GM23338 (cell line): ENCODE measurements around the gene ZNF609. TPM values are rescaled to one million over a fixed set of nuclear protein-coding genes. Genes with fewer than 3 reads are reported as not detected.

ENCODE experiments used
- ATAC-seq: fragments of 200-7000 bp; cut with Tn5 transposase; 3 replicates; pipeline ENCODE4 v1.9.1; 2020
- DNase-seq: peaks from one replicate; pipeline ENCODE4 v3.0.0-alpha.2; 2015; ENCODE audit warnings: low spot score
- H2AFZ ChIP-seq: fragments of 200-600 bp; sonication (generic); 2 replicates; pipeline ENCODE4 v1.8.0; 2016; ENCODE audit warnings: antibody characterized with exemption, mild to moderate bottlenecking, moderate library complexity
- H3F3A ChIP-seq: fragments of 200-600 bp; sonication (generic); replicated peaks from 2 replicates; pipeline ENCODE4 v1.8.0; 2017; ENCODE audit warnings: antibody characterized with exemption, mixed run types, low read depth
- H3K27ac ChIP-seq: fragments of 200-600 bp; sonication (generic); 2 replicates; pipeline ENCODE4 v1.6.1; 2016; ENCODE audit warnings: low read depth
- H3K27me3 ChIP-seq: fragments of 200-600 bp; sonication (generic); 2 replicates; pipeline ENCODE4 v1.8.0; 2016; ENCODE audit warnings: mild to moderate bottlenecking, mixed run types, moderate library complexity; ENCODE audit not compliant: insufficient read depth
- H3K36me3 ChIP-seq: fragments of 200-600 bp; sonication (generic); 2 replicates; pipeline ENCODE4 v1.8.0; 2016; ENCODE audit warnings: mild to moderate bottlenecking; ENCODE audit not compliant: insufficient read depth
- H3K4me1 ChIP-seq: fragments of 200-600 bp; sonication (generic); 2 replicates; pipeline ENCODE4 v1.8.0; 2016; ENCODE audit warnings: mild to moderate bottlenecking, moderate library complexity; ENCODE audit not compliant: insufficient read depth
- H3K4me2 ChIP-seq: fragments of 200-600 bp; sonication (generic); 2 replicates; pipeline ENCODE4 v1.7.1; 2017; ENCODE audit warnings: mixed run types
- H3K4me3 ChIP-seq: fragments of 200-600 bp; sonication (generic); 2 replicates; pipeline ENCODE4 v1.6.1; 2016; ENCODE audit warnings: mixed run types
- H3K79me2 ChIP-seq: fragments of 200-600 bp; sonication (generic); replicated peaks from 2 replicates; pipeline ENCODE4 v1.8.0; 2017; ENCODE audit warnings: mild to moderate bottlenecking; ENCODE audit not compliant: insufficient read depth
- H3K9me2 ChIP-seq: fragments of 200-600 bp; sonication (generic); 2 replicates; pipeline ENCODE4 v1.8.0; 2017; ENCODE audit not compliant: insufficient read depth
- H4K20me1 ChIP-seq: fragments of 200-600 bp; sonication (generic); replicated peaks from 2 replicates; pipeline ENCODE4 v1.8.0; 2017; ENCODE audit warnings: mild to moderate bottlenecking; ENCODE audit not compliant: insufficient read depth
- H3K27ac Mint-ChIP-seq: 2 replicates; pipeline ENCODE4 v1.8.0; 2020; ENCODE audit warnings: inconsistent platforms, mild to moderate bottlenecking, moderate library complexity, mixed read lengths
- H3K27me3 Mint-ChIP-seq: 3 replicates; pipeline ENCODE4 v1.8.0; 2022; ENCODE audit warnings: low read depth, mild to moderate bottlenecking, moderate library complexity, mixed read lengths, inconsistent platforms; ENCODE audit not compliant: insufficient read depth, poor library complexity
- H3K36me3 Mint-ChIP-seq: 3 replicates; pipeline ENCODE4 v1.8.0; 2021; ENCODE audit warnings: low read depth, mild to moderate bottlenecking, inconsistent platforms, moderate library complexity, mixed read lengths
- H3K4me1 Mint-ChIP-seq: 3 replicates; pipeline ENCODE4 v1.8.0; 2020; ENCODE audit warnings: mild to moderate bottlenecking, inconsistent platforms, mixed read lengths
- H3K4me3 Mint-ChIP-seq: 3 replicates; pipeline ENCODE4 v1.8.0; 2021; ENCODE audit warnings: moderate library complexity, mild to moderate bottlenecking, inconsistent platforms, mixed read lengths
- H3K9me3 Mint-ChIP-seq: 3 replicates; pipeline ENCODE4 v1.8.0; 2020; ENCODE audit warnings: moderate library complexity, mild to moderate bottlenecking, inconsistent platforms, mixed read lengths
- EZH2 ChIP-seq: fragments of 200-600 bp; sonication (generic); IDR thresholded peaks from one replicate; pipeline ENCODE4 v1.8.0; 2017; ENCODE audit warnings: antibody characterized with exemption, mild to moderate bottlenecking, low read depth; ENCODE audit not compliant: unreplicated experiment
- EZH2phosphoT487 ChIP-seq: fragments of 200-600 bp; sonication (generic); IDR thresholded peaks from one replicate; pipeline ENCODE4 v1.8.1; 2018; ENCODE audit warnings: antibody characterized with exemption; ENCODE audit not compliant: unreplicated experiment
- JUNB ChIP-seq: IDR thresholded peaks from one replicate; pipeline ENCODE4 v1.6.1; 2016; ENCODE audit warnings: antibody characterized with exemption; ENCODE audit not compliant: unreplicated experiment
- NANOG ChIP-seq: IDR thresholded peaks from 2 replicates; pipeline ENCODE4 v1.6.1; 2016; ENCODE audit warnings: antibody characterized with exemption, borderline replicate concordance
- POLR2AphosphoS5 ChIP-seq: IDR thresholded peaks from 2 replicates; pipeline ENCODE4 v1.6.1; 2016; ENCODE audit warnings: antibody characterized with exemption, low read depth
- STAT1 ChIP-seq: IDR thresholded peaks from one replicate; pipeline ENCODE4 v1.6.1; 2016; ENCODE audit warnings: antibody characterized with exemption; ENCODE audit not compliant: unreplicated experiment
- ZNF114 ChIP-seq: fragments of 250-450 bp; sonication (Bioruptor Pico); IDR thresholded peaks from 2 replicates; pipeline ENCODE4 v1.5.0; 2020; ENCODE audit warnings: mild to moderate bottlenecking, moderate library complexity
- ZNF331 ChIP-seq: fragments of 250-450 bp; sonication (Bioruptor Pico); IDR thresholded peaks from 2 replicates; pipeline ENCODE4 v1.5.0; 2020; ENCODE audit warnings: low read depth, mild to moderate bottlenecking, moderate library complexity
- polyA plus RNA-seq: library from polyadenylated mRNA; unstranded; fragments of >200 nt; fragmentation: Nextera tagmentation; extraction: Ambion mirVana; gene quantifications from 2 replicates; pipeline ENCODE4 v1.2.1, GENCODE V29; 2016
- total RNA-seq: library from RNA; depleted of rRNA; stranded (reverse); fragments of >200 nt; shearing (Covaris generic); gene quantifications from 2 replicates; pipeline ENCODE4 v1.2.3, GENCODE V29; 2014
- TF ChIP-seq, protein P1 (sequence below): IDR thresholded peaks from 2 replicates; pipeline ENCODE4 v1.6.1; 2016; ENCODE audit warnings: antibody characterized with exemption
- TF ChIP-seq, protein P2 (sequence below): IDR thresholded peaks from one replicate; pipeline ENCODE4 v1.6.1; 2018; ENCODE audit warnings: antibody characterized with exemption; ENCODE audit not compliant: unreplicated experiment

Gene ZNF609
- total and polyA plus RNA-seq, 2 experiments from 2014 or later, result 26.4 to 40.2 TPM

DNA sequence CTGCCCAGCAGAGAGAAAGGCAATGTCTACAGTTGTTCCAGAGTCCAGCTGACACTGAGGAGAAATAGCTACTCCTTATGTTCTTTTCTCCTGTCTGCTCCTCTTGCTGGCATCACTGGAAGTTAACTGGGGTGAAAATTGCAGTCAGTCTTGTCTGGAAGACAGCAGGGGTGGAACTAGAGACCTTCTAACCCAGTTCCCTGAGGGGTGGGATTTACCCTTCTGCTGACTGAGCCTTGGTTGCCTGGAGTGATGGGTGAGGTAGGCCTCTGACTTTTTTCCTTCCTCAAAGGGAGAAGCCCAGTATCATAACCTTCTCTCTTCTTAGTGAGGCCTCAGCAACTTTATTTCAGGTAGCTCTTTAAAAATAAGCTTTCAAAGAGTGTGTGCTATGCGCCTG lies 16.2 kb downstream of the ZNF609 start (continued):
- TF ChIP-seq, protein P1, sequence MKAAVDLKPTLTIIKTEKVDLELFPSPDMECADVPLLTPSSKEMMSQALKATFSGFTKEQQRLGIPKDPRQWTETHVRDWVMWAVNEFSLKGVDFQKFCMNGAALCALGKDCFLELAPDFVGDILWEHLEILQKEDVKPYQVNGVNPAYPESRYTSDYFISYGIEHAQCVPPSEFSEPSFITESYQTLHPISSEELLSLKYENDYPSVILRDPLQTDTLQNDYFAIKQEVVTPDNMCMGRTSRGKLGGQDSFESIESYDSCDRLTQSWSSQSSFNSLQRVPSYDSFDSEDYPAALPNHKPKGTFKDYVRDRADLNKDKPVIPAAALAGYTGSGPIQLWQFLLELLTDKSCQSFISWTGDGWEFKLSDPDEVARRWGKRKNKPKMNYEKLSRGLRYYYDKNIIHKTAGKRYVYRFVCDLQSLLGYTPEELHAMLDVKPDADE, result no peak
- TF ChIP-seq STAT1 (no peak), EZH2 (no peak)

DNA sequence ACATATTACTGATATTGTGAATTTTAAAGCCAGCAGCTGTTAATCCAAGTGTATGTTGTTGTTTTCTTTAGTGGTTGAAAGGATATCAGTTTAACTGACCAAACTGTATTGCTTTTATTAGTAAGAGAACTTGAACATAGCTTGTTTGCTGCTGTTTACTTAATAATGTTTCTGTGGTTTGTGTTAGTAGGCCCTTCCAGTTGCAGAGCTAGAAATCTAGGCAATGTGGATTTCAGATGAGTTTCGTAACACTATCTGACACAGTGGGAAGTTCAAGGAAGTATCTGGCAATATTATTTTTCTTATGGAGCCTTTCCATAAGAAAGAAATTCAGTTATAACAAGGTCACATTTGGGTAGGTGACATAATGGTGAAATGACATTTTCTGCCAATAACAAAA lies 18.5 kb downstream of the ZNF609 start:
- Histone ChIP-seq H3K36me3 (no peaks in the 10 kb centered on the region), H3K4me1 (no peaks in the 10 kb centered on the region), H3K27me3 (no peaks in the 10 kb centered on the region), H3K9me2 (no peaks in the 10 kb centered on the region), H2AFZ (no peak overlapping the region), H3K4me3 (no peak overlapping the region), H3K27ac (no peak overlapping the region; the same call in 1 of the 2 replicates), H4K20me1 (peaks cover 31% of the 10 kb centered on the region), H3F3A (no peaks in the 10 kb centered on the region), H3K4me2 (no peak overlapping the region), H3K79me2 (peaks cover 99% of the 10 kb centered on the region)
- peaks cover 3% of the 10 kb centered on the region; the same call in 2 of the 3 replicates for H3K36me3 Mint-ChIP-seq
- no peak for TF ChIP-seq STAT1
- TF ChIP-seq JUNB, result no peak
- no peak for TF ChIP-seq ZNF331 (CRISPR knock-in tag)
- TF ChIP-seq, protein P2, sequence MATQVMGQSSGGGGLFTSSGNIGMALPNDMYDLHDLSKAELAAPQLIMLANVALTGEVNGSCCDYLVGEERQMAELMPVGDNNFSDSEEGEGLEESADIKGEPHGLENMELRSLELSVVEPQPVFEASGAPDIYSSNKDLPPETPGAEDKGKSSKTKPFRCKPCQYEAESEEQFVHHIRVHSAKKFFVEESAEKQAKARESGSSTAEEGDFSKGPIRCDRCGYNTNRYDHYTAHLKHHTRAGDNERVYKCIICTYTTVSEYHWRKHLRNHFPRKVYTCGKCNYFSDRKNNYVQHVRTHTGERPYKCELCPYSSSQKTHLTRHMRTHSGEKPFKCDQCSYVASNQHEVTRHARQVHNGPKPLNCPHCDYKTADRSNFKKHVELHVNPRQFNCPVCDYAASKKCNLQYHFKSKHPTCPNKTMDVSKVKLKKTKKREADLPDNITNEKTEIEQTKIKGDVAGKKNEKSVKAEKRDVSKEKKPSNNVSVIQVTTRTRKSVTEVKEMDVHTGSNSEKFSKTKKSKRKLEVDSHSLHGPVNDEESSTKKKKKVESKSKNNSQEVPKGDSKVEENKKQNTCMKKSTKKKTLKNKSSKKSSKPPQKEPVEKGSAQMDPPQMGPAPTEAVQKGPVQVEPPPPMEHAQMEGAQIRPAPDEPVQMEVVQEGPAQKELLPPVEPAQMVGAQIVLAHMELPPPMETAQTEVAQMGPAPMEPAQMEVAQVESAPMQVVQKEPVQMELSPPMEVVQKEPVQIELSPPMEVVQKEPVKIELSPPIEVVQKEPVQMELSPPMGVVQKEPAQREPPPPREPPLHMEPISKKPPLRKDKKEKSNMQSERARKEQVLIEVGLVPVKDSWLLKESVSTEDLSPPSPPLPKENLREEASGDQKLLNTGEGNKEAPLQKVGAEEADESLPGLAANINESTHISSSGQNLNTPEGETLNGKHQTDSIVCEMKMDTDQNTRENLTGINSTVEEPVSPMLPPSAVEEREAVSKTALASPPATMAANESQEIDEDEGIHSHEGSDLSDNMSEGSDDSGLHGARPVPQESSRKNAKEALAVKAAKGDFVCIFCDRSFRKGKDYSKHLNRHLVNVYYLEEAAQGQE, result no peak
- TF ChIP-seq ZNF114, result no peak
- no peak for TF ChIP-seq EZH2phosphoT487
- TF ChIP-seq EZH2, result no peak
- H3K4me1 Mint-ChIP-seq, result peaks cover 12% of the 10 kb centered on the region; the same call in 2 of the 3 replicates
- DNase-seq (no peak), ATAC-seq (no peak)
- no peaks in the 10 kb centered on the region for H3K9me3 Mint-ChIP-seq
- no peaks in the 10 kb centered on the region for H3K27me3 Mint-ChIP-seq
- no peak overlapping the region for H3K4me3 Mint-ChIP-seq
- no peak overlapping the region for H3K27ac Mint-ChIP-seq

DNA sequence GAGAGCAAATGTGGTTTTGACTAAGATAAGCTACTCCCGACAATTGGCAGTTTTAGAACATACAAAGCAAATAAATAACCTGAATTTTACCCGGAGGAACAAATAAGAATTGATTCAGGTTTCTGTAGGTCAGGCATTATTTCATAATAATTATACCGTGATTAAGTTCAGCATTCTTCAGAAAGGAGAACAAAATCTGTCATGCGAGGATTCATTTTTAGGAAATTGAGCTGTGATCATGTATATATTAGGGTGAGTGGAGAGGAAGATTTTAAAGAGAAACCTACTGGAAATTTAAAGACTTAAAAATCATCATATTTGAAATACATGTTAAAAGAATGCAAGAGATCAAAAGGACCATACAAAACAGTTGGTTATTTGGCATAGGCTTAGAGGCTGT lies 20.5 kb downstream of the ZNF609 start:
- Histone ChIP-seq H3F3A (no peaks in the 10 kb centered on the region), H3K27ac (no peak overlapping the region), H3K9me2 (no peaks in the 10 kb centered on the region), H3K79me2 (peaks cover 92% of the 10 kb centered on the region), H3K4me1 (no peaks in the 10 kb centered on the region), H3K36me3 (no peaks in the 10 kb centered on the region), H3K4me3 (no peak overlapping the region), H3K27me3 (no peaks in the 10 kb centered on the region), H3K4me2 (no peak overlapping the region), H4K20me1 (peaks cover 20% of the 10 kb centered on the region), H2AFZ (no peak overlapping the region)
- H3K9me3 Mint-ChIP-seq, result no peaks in the 10 kb centered on the region
- peaks cover 9% of the 10 kb centered on the region; the same call in 2 of the 3 replicates for H3K4me1 Mint-ChIP-seq
- TF ChIP-seq STAT1 (no peak), JUNB (no peak), POLR2AphosphoS5 (no peak), ZNF114 (no peak), NANOG (no peak)
- TF ChIP-seq, protein P1, result no peak
- H3K36me3 Mint-ChIP-seq, result peaks cover 3% of the 10 kb centered on the region; the same call in 2 of the 3 replicates
- no peak overlapping the region for H3K4me3 Mint-ChIP-seq
- DNase-seq (no peak), ATAC-seq (no peak)
- no peaks in the 10 kb centered on the region for H3K27me3 Mint-ChIP-seq
- no peak overlapping the region for H3K27ac Mint-ChIP-seq
